GM12878 (cell line): ENCODE results near the gene MED6.

Experiments
- ATF2 ChIP-seq: IDR thresholded peaks from 2 replicates; pipeline ENCODE4 v1.6.1; 2012; ENCODE audit warnings: low read length, inconsistent platforms
- ATF3 ChIP-seq: IDR thresholded peaks from 2 replicates; pipeline ENCODE4 v1.6.1; 2011; ENCODE audit warnings: low read depth, mild to moderate bottlenecking, low read length, moderate library complexity, borderline replicate concordance; ENCODE audit errors: extremely low read depth
- CTCF ChIP-seq, 3 experiments: IDR thresholded peaks in 2 of 3; conservative IDR thresholded peaks in 1 of 3; 2 replicates each; pipeline ENCODE4 v1.5.1; 2011; ENCODE audit warnings: low read depth in 3 of 3, low read length in 3 of 3, mild to moderate bottlenecking in 3 of 3, control low read depth in 2 of 3, moderate library complexity in 2 of 3, inconsistent platforms in 1 of 3, mixed read lengths in 1 of 3; ENCODE audit not compliant: control insufficient read depth in 2 of 3, insufficient read depth in 1 of 3; ENCODE audit errors: extremely low read depth in 1 of 3
- E2F4 ChIP-seq: IDR thresholded peaks from 2 replicates; pipeline ENCODE4 v1.6.1; 2012; ENCODE audit warnings: low read depth, low read length, improper control_type of control experiment
- EP300 ChIP-seq, 2 experiments: fragments of 150-350 bp in 1 of 2; IDR thresholded peaks; 2 replicates each; pipeline ENCODE4 v1.6.1; 2011 to 2012; ENCODE audit warnings: low read depth in 2 of 2, low read length in 2 of 2, borderline replicate concordance in 1 of 2, improper control_type of control experiment in 1 of 2, inconsistent platforms in 1 of 2; ENCODE audit not compliant: control insufficient read depth in 1 of 2
- GATAD2B ChIP-seq: fragments of 450-650 bp; conservative IDR thresholded peaks from 2 replicates; pipeline ENCODE4 v1.6.1; 2017; ENCODE audit warnings: low read depth, mild to moderate bottlenecking, moderate library complexity
- MYC ChIP-seq: IDR thresholded peaks from 2 replicates; pipeline ENCODE4 v1.6.1; 2011; ENCODE audit warnings: mild to moderate bottlenecking, low read length, moderate library complexity, inconsistent platforms; ENCODE audit not compliant: insufficient read depth, insufficient replicate concordance, insufficient read length, severe bottlenecking

GRCh38 chr14:70536830-70537229 is 63.6 kb downstream of the MED6 start:
- TF ChIP-seq E2F4, result no peak
- no peak for TF ChIP-seq GATAD2B
- no peak for TF ChIP-seq CTCF (IDR thresholded peaks at IDR 0.05 in 2 of 3, conservative IDR thresholded peaks at IDR 0.05 in 1 of 3; ENCODE audit: control insufficient read depth in 2 of 3, extremely low read depth in 1 of 3, insufficient read depth in 1 of 3, low read depth in 3 of 3, low read length in 3 of 3)
- no peak for TF ChIP-seq EP300 (IDR thresholded peaks at IDR 0.05; ENCODE audit: borderline replicate concordance in 1 of 2, control insufficient read depth in 1 of 2, low read depth in 2 of 2, low read length in 2 of 2)
- no peak for TF ChIP-seq MYC
- TF ChIP-seq ATF2, result no peak
- no peak for TF ChIP-seq ATF3
